HG03575 (cell line): ENCODE measurements around the gene ZBTB48.
"Not testable (repeated sequence)": the region's sequence is repeated elsewhere in the genome, so short reads cannot be mapped to it uniquely, and the experiment has no call there.

Experiments
- ATAC-seq: cut with Tn5 transposase; IDR thresholded peaks from one replicate; pipeline ENCODE4 v1.9.1; 2021; ENCODE audit not compliant: unreplicated experiment, insufficient number of reproducible peaks, low FRiP score; ENCODE audit errors: extremely low read depth

ZBTB48 gene

DNA sequence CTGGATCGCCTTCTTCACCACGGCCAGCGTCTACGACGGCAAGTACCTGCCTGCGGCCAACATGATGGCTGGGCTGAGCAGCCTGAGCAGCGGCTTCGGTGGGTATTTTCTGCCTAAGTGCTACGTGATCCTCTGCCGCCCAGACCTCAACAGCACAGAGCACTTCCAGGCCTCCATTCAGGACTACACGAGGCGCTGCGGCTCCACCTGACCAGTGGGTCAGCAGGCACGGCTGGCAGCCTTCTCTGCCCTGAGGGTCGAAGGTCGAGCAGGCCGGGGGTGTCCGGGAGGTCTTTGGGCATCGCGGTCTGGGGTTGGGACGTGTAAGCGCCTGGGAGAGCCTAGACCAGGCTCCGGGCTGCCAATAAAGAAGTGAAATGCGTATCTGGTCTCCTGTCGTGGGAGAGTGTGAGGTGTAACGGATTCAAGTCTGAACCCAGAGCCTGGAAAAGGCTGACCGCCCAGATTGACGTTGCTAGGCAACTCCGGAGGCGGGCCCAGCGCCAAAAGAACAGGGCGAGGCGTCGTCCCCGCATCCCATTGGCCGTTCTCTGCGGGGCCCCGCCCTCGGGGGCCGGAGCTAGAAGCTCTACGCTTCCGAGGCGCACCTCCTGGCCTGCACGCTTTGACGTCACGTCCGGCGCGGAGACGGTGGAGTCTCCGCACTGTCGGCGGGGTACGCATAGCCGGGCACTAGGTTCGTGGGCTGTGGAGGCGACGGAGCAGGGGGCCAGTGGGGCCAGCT lies at the start of gene ZBTB48:
TSS of gene ZBTB48 (plus strand) at position 621 of the 745 bp plus-strand sequence. CDS start 616 bp downstream, outside the sequence.
- ATAC-seq, result peak; percentile 42

DNA sequence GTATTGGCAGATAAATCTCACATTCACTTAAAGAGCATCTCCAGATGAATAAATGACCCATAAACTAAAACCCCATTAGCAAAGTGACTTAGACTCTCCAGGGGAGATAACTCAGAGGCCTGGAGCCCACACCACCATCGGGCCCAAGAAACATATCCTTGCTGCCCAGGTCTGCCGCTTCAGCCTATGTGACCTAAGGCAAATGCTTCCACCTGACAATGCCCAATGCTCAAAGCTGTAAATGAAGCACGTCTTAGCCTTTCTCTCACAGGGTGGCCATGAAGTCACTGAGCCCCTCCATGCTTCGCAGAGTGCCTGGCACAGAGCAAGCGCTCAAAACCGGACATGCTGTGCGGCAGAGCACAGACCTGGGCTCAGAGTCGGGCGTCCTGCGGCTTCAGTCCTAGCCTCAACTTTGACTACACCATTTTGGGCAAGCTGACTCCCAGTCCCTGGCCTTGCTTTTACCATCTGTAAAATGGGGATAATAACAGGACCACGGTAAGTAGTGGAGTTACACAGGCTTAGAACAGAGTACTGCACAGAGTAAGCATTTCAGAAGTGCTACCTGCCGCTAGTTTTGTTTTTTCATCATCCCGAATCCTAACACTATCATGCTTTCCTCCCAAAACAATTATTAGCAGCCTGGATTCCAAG lies 49.2 kb upstream of the ZBTB48 start:
- ATAC-seq, result no peak

DNA sequence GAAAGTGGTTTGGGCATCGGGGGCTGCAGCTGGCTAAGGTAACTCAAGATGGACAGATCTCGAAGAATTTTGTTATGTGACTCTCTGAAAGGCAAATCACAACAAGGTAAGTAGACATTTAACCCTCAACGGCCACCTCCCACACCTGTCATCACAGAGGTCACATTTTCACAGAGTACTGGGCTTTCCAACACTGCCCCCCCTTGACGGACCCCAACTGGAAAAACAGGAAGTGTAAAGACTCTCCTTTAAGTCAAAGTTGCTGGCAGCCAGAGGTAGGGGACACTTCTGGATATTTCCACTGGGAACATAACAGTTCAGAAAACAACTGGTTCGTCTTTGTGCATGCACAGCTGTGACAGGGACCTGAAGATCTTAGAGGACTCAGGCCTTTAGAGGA lies 47.8 kb upstream of the ZBTB48 start:
- ATAC-seq, result no peak

DNA sequence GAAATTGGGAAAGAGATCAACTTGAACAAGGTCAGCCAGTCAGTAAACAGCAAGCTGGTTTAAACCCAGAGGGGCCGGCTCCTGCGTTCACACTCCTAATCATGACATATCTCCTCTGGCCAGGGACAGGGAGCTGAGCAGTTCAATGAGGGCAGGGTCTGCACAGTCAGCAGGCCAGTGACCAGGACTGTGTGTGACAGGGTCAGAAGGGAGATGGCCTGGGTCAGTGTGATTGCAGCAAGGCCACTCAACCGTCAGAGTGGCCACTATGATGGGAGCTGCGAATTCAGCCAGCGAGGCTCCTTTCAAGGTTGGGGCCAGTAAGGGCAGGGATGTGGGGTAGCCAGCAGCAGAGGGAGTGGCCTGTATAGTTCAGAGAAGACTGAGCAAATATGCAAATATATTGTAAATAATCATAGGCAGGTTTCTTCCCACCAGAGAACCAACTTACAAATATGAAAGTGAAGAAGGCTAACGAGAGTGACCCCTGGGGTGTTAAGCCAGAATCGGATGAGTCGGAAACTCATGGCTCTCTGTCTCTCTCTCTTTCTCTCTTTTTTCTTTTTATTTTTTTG lies 45.5 kb upstream of the ZBTB48 start:
- ATAC-seq, result no peak

DNA sequence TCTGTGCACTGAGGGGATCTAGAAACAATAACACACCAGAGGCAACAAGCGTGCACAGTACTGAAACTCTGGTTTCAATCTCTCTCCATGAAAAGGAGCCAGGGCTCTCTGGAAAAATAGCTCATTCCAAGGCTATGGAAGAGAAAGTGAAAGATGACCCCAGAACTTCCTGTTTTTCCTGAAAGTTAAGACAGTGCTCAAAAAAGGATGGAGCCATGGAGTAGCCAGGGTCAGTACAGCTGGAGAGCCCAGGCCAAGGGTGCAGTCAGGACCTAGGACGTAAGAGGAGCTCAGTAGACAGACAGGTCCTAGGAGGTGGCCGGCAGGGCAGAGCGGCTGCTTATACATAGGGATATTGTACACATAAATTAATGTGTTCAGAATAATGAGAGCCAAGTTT lies 44.6 kb upstream of the ZBTB48 start:
- ATAC-seq, result no peak

DNA sequence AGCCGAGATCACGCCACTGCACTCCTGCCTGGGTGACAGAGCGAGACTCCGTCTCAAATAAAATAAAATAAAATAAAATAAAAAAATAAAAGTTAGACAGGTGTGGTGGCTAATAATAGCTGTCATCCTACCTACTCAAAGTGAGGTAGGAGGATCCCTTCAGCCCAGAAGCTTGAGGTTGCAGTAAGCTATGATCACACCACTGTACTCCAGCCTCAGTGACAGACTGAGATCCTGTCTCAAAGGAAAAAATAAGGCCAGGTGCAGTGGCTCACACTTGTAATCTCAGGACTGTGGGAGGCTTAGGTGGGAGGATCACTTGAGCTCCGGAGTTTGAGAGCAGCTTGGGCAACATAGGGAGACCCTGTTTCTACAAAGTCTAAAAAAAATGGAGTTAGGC lies 43.5 kb upstream of the ZBTB48 start:
- ATAC-seq, result no peak

DNA sequence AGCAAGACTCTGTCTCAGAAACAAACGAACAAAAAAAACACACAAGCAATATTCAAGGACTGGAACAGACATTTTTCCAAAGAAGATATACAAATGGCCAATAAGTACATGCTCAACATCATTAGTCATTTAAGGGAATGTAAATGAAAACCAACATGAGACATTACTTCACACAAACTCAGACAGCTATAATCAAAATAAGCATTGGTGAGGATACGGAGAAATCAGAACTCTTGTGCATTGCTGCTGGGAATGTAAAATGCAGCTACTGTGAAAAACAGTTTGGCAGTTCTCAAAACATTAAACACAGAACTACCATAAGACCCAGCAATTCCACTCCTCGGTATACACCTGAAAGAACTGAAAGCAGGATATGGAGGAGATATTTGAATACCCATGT lies 40.8 kb upstream of the ZBTB48 start:
- ATAC-seq, result no peak

DNA sequence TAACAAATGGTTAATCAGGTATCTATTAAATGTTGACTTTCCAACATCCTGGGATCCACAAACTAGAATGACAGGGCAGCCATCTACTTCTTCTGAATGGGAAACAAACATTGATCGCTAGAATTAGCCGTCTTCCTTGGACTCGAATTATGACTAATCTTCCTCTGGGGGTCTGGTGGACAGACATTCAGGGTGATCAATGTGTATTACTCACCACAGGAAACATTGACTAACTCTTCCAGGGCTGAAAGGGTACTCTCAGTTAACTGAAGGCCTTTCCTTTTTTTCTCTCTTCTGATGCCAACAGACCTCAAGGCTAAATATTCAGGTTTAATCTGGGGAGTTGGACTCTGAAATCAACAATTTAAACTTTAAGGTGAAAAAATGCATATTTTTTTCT lies 35.0 kb upstream of the ZBTB48 start:
- ATAC-seq, result no peak

DNA sequence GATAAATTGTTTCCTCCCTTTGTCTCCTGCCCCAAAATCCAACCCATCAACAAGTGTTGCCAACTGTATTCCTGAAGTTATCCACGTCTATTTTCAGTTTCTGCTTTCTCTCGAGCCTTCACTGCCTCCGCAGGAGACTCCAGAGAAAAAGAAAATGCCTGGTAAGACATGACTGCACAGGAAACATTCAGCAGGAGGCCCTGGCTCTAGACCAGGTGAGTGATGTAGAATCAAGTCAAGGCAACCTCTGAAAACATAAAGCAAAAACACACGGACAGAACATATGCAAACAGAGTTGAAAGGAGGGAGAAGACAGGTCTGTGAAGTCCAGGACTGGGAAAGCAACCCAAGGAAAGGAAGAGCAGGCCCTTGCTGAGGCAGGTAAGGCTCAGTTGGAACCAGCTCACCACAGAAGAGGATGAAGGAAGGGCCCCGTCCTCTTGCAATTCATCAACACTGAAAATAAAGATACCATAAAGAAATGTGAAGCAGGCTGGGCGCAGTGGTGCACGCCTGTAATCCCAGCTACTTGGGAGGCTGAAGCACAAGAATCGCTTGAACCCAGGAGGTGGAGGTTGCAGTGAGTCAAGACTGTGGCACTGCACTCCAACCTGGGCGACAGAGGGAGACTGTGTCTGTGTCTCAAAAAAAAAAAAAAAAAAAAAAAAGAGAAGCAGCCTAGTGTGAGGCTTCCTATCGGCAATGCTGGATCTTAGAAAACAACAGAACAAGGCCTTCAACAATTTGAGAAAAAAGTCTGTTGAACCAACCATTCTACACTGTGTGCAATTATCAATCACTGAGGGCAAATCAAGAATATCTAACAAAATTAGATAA lies 34.3 kb upstream of the ZBTB48 start:
- ATAC-seq, result no peak

DNA sequence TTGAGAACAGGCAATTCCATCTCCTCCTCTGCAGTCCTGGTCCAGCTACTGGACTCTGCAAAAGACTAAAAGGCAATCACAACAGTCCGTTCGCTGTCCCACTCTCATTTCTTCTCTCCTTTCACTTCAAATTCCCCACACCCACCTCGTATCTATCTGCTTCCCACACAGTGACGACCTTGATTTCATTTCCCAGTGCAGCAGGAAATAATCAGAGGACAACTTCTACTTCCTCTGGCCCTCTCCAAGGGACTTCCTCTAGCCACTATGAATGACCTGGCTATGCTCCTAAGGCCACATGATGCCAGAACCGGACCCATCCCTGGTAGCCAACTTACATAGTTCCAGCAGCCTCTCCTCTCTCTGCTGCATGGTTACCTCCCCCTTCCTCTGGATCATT lies 33.5 kb upstream of the ZBTB48 start:
- no peak for ATAC-seq

DNA sequence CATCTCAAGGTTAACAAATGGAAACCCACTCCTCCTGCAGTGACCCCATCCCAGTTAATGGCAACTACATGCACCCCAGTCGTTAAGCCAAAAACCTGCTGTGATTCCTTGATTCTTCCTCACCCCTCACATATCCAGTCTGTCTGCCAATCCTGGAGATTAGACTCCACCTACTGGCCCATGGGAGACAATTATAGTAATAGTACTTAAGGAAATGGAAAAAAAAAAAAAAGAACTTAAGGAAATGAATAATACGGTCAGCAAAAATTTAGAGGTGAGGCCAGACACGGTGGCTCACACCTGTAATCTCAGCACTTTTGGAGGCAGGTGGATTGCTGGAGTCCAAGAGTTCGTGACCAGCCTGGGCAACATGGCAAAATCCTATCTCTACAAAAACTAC lies 32.5 kb upstream of the ZBTB48 start:
- no peak for ATAC-seq

DNA sequence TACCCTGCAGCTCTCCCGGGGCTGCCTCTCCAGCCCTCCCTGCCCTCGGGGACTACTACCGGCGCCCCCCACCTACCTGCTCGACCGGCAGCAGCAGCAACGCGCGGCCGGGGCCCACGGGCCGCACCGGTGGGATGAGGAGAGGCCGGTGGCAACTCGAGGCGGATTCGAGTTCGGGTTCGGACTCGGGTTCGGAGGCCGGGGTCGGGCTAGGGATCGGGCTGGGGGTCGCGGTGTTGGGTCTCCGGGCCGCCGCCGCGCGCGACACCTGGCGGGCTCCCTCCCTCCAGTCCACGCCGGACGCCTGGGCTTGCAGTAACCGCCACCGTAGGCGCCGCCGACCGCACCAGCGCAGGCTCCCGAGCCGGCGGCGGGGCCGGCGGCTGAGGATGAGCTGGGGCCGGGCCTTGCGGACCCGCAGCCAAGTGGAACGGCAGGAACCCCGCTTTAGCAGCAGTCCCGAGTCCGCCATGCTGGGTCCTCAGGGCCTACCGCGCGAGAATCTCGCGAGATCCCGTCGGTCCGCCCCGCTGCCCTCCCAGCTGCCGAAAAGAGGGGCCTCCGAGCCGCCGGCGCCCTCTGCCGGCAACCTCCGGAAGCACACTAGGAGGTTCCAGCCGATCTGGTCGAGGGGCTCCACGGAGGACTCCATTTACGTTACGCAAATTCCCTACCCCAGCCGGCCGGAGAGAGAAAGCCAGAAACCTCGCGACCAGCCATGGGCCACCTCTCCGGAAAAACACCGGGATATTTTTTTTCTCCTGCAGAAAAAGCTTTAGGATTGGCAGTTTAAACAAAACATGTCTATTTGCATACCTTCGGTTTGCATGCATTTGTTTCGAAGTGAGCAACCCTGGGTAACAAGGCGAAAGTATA lies 25.5 kb upstream of the ZBTB48 start, which contains the start of gene NOL9:
TSS of gene NOL9 (minus strand) at position 483 of the 876 bp plus-strand sequence. CDS start at position 472, 11 bp downstream.
- ATAC-seq, result peak; percentile 52

DNA sequence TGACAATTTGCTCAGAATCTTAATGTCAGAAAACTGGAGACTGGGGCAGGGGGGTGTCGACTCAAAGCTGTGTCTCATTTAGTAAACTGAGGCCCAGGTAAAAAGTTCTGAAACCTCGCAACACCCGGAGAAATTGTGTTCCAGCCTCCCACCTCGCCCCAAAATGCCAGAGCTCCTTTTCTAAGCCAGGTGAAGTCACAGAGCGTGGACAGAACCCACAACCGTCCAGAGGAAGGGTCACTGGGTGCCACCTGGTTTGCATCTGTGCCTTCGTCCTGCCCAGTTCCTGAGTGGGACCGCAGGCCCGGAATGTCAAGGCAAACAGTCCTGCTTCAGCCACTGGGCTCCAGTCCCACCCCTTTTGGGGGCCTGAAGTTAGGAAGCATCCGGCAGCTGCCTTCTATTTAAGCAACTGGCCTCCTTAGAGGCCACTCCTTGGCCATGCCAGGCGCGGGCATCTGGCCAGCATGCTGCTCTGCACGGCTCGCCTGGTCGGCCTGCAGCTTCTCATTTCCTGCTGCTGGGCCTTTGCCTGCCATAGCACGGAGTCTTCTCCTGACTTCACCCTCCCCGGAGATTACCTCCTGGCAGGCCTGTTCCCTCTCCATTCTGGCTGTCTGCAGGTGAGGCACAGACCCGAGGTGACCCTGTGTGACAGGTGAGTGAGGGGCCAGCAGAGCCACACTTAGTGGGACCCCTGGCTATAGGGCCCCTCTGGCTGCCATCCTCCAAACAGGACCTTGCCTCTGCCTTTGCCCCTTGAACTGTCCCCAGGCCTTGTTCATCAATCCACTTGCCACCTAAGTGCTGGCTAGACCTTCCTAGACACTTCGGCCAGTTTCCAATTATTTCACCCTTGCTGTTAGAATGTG lies 24.7 kb upstream of the ZBTB48 start, which contains the start of gene TAS1R1:
TSS of gene TAS1R1 (plus strand) at position 401 of the 872 bp plus-strand sequence. CDS start at position 468, 67 bp downstream.
- no peak for ATAC-seq

DNA sequence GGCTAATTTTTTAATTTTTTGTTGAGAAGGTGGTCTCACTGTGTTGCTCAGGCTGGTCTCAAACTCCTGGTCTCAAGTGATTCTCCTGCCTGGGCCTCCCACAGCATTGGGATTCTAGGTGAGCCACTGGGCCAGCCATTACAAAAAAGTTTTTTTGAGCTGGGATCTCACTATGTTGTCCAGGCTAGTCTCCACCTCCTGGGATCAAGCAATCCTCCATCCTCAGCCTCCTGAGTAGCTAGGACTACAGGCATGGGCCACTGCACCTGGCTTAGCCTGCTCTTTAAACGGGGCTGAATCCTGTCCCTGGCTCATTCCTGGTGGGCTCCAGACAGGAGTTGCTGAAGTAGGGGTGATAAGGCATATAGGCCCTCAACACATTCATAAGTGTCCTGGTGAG lies 22.2 kb upstream of the ZBTB48 start:
- ATAC-seq, result no peak

DNA sequence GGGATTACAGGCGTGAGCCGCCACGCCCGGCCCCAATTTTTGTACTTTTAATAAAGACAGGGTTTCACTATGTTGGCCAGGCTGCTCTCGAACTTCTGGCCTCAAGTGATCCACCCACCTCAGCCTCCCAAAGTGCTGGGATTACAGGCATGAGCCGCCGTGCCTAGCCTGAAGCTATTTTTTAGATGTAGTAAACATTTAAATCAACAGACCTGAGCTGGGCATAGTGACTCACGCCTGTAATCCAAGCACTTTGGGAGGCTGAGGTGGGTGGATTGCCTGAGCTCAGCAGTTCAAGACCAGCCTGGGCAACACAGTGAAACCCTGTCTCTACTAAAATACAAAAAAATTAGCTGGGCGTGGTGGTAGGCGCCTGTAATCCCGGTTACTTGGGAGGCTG lies 20.6 kb upstream of the ZBTB48 start:
- ATAC-seq, result not testable (repeated sequence)

DNA sequence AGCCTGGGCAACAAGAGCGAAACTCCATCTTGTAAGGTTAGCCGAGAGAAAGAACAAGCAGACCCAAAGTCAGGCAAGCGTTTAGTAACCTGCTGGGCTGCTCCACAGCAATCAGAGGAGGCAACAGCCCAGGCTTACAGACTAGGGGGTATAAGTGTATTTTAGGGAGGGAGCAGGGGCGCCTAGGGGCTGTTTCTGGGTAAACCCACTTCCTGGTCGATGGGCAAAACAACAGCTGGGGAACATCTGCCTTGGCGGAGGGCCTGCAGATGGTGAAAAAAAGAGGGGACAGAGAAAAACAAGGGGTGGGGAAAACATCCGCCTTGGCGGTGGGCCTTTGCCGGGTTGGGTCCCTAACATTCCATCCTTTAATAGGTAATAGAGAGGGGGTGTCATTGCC lies 19.5 kb upstream of the ZBTB48 start:
- ATAC-seq, result no peak

DNA sequence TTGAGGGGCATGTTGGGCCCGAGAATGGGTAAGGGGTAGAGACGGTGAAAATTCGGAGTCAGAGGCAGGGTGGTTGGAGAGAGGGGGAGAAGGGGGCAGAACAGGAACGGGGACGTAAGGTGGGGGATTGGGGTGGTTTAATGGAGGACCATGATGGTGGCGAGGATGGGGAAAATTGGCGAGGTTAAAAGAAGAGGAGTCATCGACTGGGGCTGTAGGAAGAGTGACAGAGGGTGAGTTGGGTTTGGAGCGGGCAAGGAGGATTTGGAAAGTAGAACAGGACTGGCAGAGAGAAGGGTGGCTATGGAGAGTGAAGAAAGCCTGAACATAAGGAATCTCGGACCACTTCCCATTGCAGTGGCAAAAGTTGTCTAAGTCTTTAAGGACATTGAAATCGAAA lies 10.8 kb upstream of the ZBTB48 start:
- ATAC-seq, result no peak
